ENCODE results near the gene GNG8. TPM values are rescaled to one million over a fixed set of nuclear protein-coding genes. Genes with fewer than 3 reads are reported as not detected.

Gene GNG8
- polyA plus RNA-seq, 1 donor from 2014 or later, result not detected

DNA sequence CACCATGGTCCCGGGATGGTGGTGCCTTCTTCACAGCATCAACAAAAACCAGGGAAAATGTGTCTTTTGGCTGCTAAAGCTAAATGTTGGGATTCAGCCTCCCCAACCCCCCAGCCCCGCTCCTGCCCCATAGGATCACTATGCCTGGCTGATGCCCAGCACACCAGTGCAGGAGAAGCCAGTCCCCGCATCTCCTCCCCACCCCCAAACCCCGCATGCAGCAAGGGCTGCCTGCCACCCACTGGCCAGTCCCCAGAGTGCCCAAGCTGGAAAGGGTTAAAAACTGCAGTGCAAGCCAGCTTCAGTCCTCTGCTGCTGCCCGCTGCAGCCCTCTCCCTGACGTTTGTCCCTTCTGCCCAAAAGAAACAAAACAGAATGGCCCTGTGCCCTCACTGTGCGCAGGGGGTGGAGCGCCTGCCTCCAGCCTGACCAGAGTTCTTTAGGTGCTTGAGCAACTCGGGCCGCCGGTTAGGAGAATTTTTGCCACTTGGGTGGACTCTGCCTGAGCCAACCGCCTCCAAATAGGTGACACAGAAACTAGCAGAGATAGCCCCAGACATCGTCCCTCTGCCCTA, 31.1 kb downstream of the GNG8 start:
- Histone ChIP-seq H3K9me2 (ENCODE audit: insufficient read depth, low read length) (no peaks in the 10 kb centered on the region), H2AFZ (ENCODE audit: low read depth, low read length) (no peak overlapping the region), H3K27ac (ENCODE audit: low read length) (no peak overlapping the region), H3F3A (ENCODE audit: insufficient read depth, low read length, poor library complexity, severe bottlenecking) (no peaks in the 10 kb centered on the region), H3K27me3 (ENCODE audit: insufficient read depth, low read depth, low read length) (no peaks in the 10 kb centered on the region), H4K20me1 (ENCODE audit: insufficient read depth) (peaks cover 41% of the 10 kb centered on the region), H3K36me3 (ENCODE audit: insufficient read depth, low read length) (no peaks in the 10 kb centered on the region), H3K79me2 (replicated peaks; ENCODE audit: insufficient read depth, low read length) (peaks cover 47% of the 10 kb centered on the region), H3K4me3 (ENCODE audit: low read length) (peak overlapping the region; percentile 81), H3K9ac (ENCODE audit: low read length) (peak overlapping the region; percentile 98), H3K4me2 (ENCODE audit: low read length) (peak overlapping the region; percentile 77), H3K9me3 (ENCODE audit: low read length) (no peaks in the 10 kb centered on the region)
- TF ChIP-seq, protein P1, sequence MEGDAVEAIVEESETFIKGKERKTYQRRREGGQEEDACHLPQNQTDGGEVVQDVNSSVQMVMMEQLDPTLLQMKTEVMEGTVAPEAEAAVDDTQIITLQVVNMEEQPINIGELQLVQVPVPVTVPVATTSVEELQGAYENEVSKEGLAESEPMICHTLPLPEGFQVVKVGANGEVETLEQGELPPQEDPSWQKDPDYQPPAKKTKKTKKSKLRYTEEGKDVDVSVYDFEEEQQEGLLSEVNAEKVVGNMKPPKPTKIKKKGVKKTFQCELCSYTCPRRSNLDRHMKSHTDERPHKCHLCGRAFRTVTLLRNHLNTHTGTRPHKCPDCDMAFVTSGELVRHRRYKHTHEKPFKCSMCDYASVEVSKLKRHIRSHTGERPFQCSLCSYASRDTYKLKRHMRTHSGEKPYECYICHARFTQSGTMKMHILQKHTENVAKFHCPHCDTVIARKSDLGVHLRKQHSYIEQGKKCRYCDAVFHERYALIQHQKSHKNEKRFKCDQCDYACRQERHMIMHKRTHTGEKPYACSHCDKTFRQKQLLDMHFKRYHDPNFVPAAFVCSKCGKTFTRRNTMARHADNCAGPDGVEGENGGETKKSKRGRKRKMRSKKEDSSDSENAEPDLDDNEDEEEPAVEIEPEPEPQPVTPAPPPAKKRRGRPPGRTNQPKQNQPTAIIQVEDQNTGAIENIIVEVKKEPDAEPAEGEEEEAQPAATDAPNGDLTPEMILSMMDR (IDR thresholded peaks at IDR 0.05; ENCODE audit: poor library complexity, severe bottlenecking), result no peak
- TF ChIP-seq EZH2 (IDR thresholded peaks at IDR 0.05; ENCODE audit: borderline replicate concordance, insufficient read depth, low read length, poor library complexity, severe bottlenecking) (no peak), MXI1 (conservative IDR thresholded peaks at IDR 0.05; ENCODE audit: poor library complexity, severe bottlenecking) (no peak)
- TF ChIP-seq, protein P2, sequence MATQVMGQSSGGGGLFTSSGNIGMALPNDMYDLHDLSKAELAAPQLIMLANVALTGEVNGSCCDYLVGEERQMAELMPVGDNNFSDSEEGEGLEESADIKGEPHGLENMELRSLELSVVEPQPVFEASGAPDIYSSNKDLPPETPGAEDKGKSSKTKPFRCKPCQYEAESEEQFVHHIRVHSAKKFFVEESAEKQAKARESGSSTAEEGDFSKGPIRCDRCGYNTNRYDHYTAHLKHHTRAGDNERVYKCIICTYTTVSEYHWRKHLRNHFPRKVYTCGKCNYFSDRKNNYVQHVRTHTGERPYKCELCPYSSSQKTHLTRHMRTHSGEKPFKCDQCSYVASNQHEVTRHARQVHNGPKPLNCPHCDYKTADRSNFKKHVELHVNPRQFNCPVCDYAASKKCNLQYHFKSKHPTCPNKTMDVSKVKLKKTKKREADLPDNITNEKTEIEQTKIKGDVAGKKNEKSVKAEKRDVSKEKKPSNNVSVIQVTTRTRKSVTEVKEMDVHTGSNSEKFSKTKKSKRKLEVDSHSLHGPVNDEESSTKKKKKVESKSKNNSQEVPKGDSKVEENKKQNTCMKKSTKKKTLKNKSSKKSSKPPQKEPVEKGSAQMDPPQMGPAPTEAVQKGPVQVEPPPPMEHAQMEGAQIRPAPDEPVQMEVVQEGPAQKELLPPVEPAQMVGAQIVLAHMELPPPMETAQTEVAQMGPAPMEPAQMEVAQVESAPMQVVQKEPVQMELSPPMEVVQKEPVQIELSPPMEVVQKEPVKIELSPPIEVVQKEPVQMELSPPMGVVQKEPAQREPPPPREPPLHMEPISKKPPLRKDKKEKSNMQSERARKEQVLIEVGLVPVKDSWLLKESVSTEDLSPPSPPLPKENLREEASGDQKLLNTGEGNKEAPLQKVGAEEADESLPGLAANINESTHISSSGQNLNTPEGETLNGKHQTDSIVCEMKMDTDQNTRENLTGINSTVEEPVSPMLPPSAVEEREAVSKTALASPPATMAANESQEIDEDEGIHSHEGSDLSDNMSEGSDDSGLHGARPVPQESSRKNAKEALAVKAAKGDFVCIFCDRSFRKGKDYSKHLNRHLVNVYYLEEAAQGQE (IDR thresholded peaks at IDR 0.05; ENCODE audit: borderline replicate concordance), result no peak

DNA sequence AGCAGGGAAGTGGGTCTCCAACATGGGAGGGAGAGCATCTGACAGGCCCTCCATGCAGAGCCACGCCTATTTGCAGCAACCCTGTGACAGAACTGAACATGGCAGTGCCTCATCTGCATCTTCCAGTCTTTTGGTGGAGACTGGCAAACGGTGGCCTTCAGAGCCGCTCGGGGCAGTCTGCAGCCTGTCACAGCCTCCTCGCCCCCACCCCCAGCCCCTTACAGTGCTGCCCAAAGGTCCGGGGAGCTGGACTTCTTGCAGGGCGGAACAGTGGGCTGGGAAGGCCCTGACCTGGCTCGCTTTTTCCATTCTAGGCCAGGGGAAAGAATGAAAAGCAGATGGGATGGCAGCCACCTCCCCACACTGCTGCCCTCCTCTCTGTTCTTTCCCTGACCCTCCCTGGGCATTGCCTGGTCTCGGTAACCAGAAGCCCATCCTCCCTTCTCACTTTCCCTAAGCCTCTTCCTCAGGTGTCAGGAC, 32.2 kb downstream of the GNG8 start:
- Histone ChIP-seq H3K79me2 (replicated peaks; ENCODE audit: insufficient read depth, low read length) (peaks cover 47% of the 10 kb centered on the region), H3K27ac (ENCODE audit: low read length) (peak overlapping the region; percentile 99), H3K36me3 (ENCODE audit: insufficient read depth, low read length) (no peaks in the 10 kb centered on the region)

More for the DNA sequence above, 32.2 kb downstream of the GNG8 start:
- no peaks in the 10 kb centered on the region for H3K9me2 ChIP-seq (ENCODE audit: insufficient read depth, low read length)
- TF ChIP-seq EP300 (conservative IDR thresholded peaks at IDR 0.05; ENCODE audit: poor library complexity, severe bottlenecking) (no peak), EZH2 (IDR thresholded peaks at IDR 0.05; ENCODE audit: borderline replicate concordance, insufficient read depth, low read length, poor library complexity, severe bottlenecking) (no peak), MXI1 (conservative IDR thresholded peaks at IDR 0.05; ENCODE audit: poor library complexity, severe bottlenecking) (no peak), POLR2AphosphoS5 (IDR thresholded peaks at IDR 0.05) (no peak), TAF1 (IDR thresholded peaks at IDR 0.05; ENCODE audit: low read depth) (no peak), SMC3 (conservative IDR thresholded peaks at IDR 0.05; ENCODE audit: poor library complexity) (no peak), RAD21 (conservative IDR thresholded peaks at IDR 0.05) (no peak)
- TF ChIP-seq, protein P2 (IDR thresholded peaks at IDR 0.05; ENCODE audit: borderline replicate concordance), result no peak
- TF ChIP-seq, protein P1 (IDR thresholded peaks at IDR 0.05; ENCODE audit: poor library complexity, severe bottlenecking), result no peak
- peak overlapping the region; percentile 98 for H3K9ac ChIP-seq (ENCODE audit: low read length)
- no peaks in the 10 kb centered on the region for H3K9me3 ChIP-seq (ENCODE audit: low read length)
- peaks cover 41% of the 10 kb centered on the region for H4K20me1 ChIP-seq (ENCODE audit: insufficient read depth)
- H3K27me3 ChIP-seq (ENCODE audit: insufficient read depth, low read depth, low read length), result no peaks in the 10 kb centered on the region
- H3K4me3 ChIP-seq (ENCODE audit: low read length), result peak overlapping the region; percentile 81
- no peak overlapping the region for H2AFZ ChIP-seq (ENCODE audit: low read depth, low read length)
- peak overlapping the region; percentile 77 for H3K4me2 ChIP-seq (ENCODE audit: low read length)
- no peaks in the 10 kb centered on the region for H3F3A ChIP-seq (ENCODE audit: insufficient read depth, low read length, poor library complexity, severe bottlenecking)
